Mesenchymal stem cell (in vitro differentiated cells and primary cell): ENCODE measurements around the gene SMIM20.

Experiments
- DNase-seq: peaks from one replicate; pipeline ENCODE4 v3.0.0-alpha.2; 2013
- H2AFZ ChIP-seq: one replicate; pipeline ENCODE4 v1.6.1; 2013; ENCODE audit warnings: low read depth, mild to moderate bottlenecking, control low read depth, inconsistent platforms, low read length, moderate library complexity
- H2AK5ac ChIP-seq: 2 replicates; pipeline ENCODE4 v1.6.1; 2013; ENCODE audit warnings: low read length, moderate library complexity, mild to moderate bottlenecking, inconsistent platforms; ENCODE audit not compliant: severe bottlenecking
- H2BK120ac ChIP-seq: one replicate; pipeline ENCODE4 v1.6.1; 2013; ENCODE audit warnings: low read depth, mild to moderate bottlenecking, inconsistent platforms, low read length, moderate library complexity
- H2BK12ac ChIP-seq, 2 experiments: one replicate each; pipeline ENCODE4 v1.6.1; 2013; ENCODE audit warnings: inconsistent platforms in 2 of 2, low read length in 2 of 2, mild to moderate bottlenecking in 2 of 2, moderate library complexity in 2 of 2, control low read depth in 1 of 2
- H2BK15ac ChIP-seq: one replicate; pipeline ENCODE4 v1.6.1; 2013; ENCODE audit warnings: mild to moderate bottlenecking, low read depth, inconsistent platforms; ENCODE audit not compliant: poor library complexity, severe bottlenecking
- H2BK5ac ChIP-seq: 2 replicates; pipeline ENCODE4 v1.6.1; 2013; ENCODE audit warnings: low read depth, mild to moderate bottlenecking, low read length, control low read depth, inconsistent platforms; ENCODE audit not compliant: poor library complexity, severe bottlenecking
- H3K14ac ChIP-seq, 2 experiments: one replicate each; pipeline ENCODE4 v1.6.1; 2013; ENCODE audit warnings: inconsistent platforms in 2 of 2, low read length in 2 of 2, control low read depth in 1 of 2, mild to moderate bottlenecking in 1 of 2, moderate library complexity in 1 of 2
- H3K18ac ChIP-seq, 2 experiments: one replicate each; pipeline ENCODE4 v1.6.1; 2013; ENCODE audit warnings: inconsistent platforms in 2 of 2, low read length in 2 of 2, control low read depth in 1 of 2, low read depth in 1 of 2, mild to moderate bottlenecking in 1 of 2
- H3K23ac ChIP-seq, 2 experiments: one replicate each; pipeline ENCODE4 v1.6.1; 2013; ENCODE audit warnings: inconsistent platforms in 2 of 2, low read length in 2 of 2, mild to moderate bottlenecking in 2 of 2, moderate library complexity in 2 of 2, control low read depth in 1 of 2
- H3K27ac ChIP-seq: 2 replicates; pipeline ENCODE4 v1.5.1; 2013; ENCODE audit warnings: mild to moderate bottlenecking, moderate library complexity, low read length, control low read depth, inconsistent platforms; ENCODE audit not compliant: poor library complexity, severe bottlenecking
- H3K27me3 ChIP-seq, 2 experiments: 2 replicates each; pipeline versions ENCODE4 v1.6.1 to v1.7.0; 2013; ENCODE audit warnings: low read length in 2 of 2, mild to moderate bottlenecking in 2 of 2, moderate library complexity in 2 of 2, control low read depth in 1 of 2, inconsistent platforms in 1 of 2; ENCODE audit not compliant: control insufficient read depth in 1 of 2, insufficient read depth in 1 of 2
- H3K36me3 ChIP-seq, 2 experiments: 2 replicates each; pipeline versions ENCODE4 v1.6.1 to v1.7.0; 2013; ENCODE audit warnings: low read length in 2 of 2, control low read depth in 1 of 2, inconsistent platforms in 1 of 2, low read depth in 1 of 2, mild to moderate bottlenecking in 1 of 2; ENCODE audit not compliant: insufficient read depth in 2 of 2, control insufficient read depth in 1 of 2
- H3K4ac ChIP-seq, 2 experiments: one replicate each; pipeline ENCODE4 v1.6.1; 2013; ENCODE audit warnings: inconsistent platforms in 2 of 2, low read length in 2 of 2, mild to moderate bottlenecking in 2 of 2, moderate library complexity in 2 of 2, control low read depth in 1 of 2, low read depth in 1 of 2
- H3K4me1 ChIP-seq: 2 replicates; pipeline ENCODE4 v1.6.1; 2013; ENCODE audit warnings: low read depth, low read length, control low read depth; ENCODE audit not compliant: control insufficient read depth, insufficient read depth
- H3K4me2 ChIP-seq: 2 replicates; pipeline ENCODE4 v1.6.1; 2013; ENCODE audit warnings: low read length, mild to moderate bottlenecking, inconsistent platforms; ENCODE audit not compliant: poor library complexity, severe bottlenecking
- H3K4me3 ChIP-seq, 2 experiments: 2 replicates each; pipeline versions ENCODE4 v1.5.1 to v1.7.0; 2013; ENCODE audit warnings: low read length in 2 of 2, mild to moderate bottlenecking in 2 of 2, control low read depth in 1 of 2, low read depth in 1 of 2; ENCODE audit not compliant: insufficient read depth in 1 of 2
- H3K79me1 ChIP-seq: replicated peaks from 2 replicates; pipeline ENCODE4 v1.6.1; 2013; ENCODE audit warnings: mild to moderate bottlenecking, control low read depth, low read length, inconsistent platforms; ENCODE audit not compliant: poor library complexity, severe bottlenecking
- H3K9ac ChIP-seq: 2 replicates; pipeline ENCODE4 v1.7.0; 2013; ENCODE audit warnings: mild to moderate bottlenecking, low read length, moderate library complexity
- H3K9me3 ChIP-seq: 2 replicates; pipeline ENCODE4 v1.7.0; 2013; ENCODE audit warnings: mild to moderate bottlenecking, low read length; ENCODE audit not compliant: control insufficient read depth
- H4K8ac ChIP-seq: one replicate; pipeline ENCODE4 v1.6.1; 2013; ENCODE audit warnings: inconsistent platforms, mild to moderate bottlenecking, low read length, moderate library complexity
- H4K91ac ChIP-seq: one replicate; pipeline ENCODE4 v1.6.1; 2013; ENCODE audit warnings: mild to moderate bottlenecking, low read length, inconsistent platforms
- WGBS: methylation state at CpG from one replicate; pipeline ENCODE4 v1.1.7; 2013; ENCODE audit warnings: mixed read lengths; 5-methylcytosine and 5-hydroxymethylcytosine counted together

Gene SMIM20

DNA sequence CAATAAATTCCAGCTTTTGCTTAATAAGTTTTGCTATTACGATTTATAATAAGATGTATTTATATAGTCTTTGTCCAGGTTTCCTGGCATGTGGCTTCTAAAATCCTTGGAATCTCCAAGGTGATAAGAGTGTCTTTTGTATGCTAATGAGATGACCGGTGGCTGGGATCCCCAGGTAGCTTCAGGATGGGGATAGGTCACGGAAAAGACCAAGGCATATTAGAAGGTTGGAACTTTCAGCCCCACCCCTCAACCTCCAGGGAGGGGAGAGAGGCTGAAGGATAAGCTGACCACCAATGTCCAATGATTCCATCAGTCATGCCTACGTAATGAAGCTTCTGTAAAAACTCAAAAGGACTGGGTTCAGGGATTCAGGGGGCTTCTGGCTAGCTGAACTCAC, 41.7 kb downstream of the SMIM20 start:
- no peak overlapping the region for H2BK120ac ChIP-seq
- H3K14ac ChIP-seq = no peak overlapping the region
- no peak overlapping the region for H4K91ac ChIP-seq
- no peak overlapping the region for H3K27ac ChIP-seq
- no peak overlapping the region for H3K18ac ChIP-seq
- H3K9ac ChIP-seq = no peak overlapping the region
- H2AK5ac ChIP-seq = no peak overlapping the region
- no peak overlapping the region for H3K4me3 ChIP-seq
- H3K36me3 ChIP-seq = no peaks in the 10 kb centered on the region
- no peaks in the 10 kb centered on the region for H3K9me3 ChIP-seq
- no peak for DNase-seq
- H2BK12ac ChIP-seq = no peak overlapping the region
- H3K27me3 ChIP-seq = peaks cover 18 to 32% of the 10 kb centered on the region in 2 experiments
- no peak overlapping the region for H3K23ac ChIP-seq
- H3K4me1 ChIP-seq = peaks cover 2% of the 10 kb centered on the region
- H4K8ac ChIP-seq = no peak overlapping the region
- H2BK15ac ChIP-seq = no peak overlapping the region
- H2AFZ ChIP-seq = no peak overlapping the region
- H3K4ac ChIP-seq = no peak overlapping the region
- H3K79me1 ChIP-seq = no peaks in the 10 kb centered on the region
- H3K4me2 ChIP-seq = no peak overlapping the region
- no peak overlapping the region for H2BK5ac ChIP-seq
- 47% methylated on average over 2 of the region's 4 CpGs for WGBS

DNA sequence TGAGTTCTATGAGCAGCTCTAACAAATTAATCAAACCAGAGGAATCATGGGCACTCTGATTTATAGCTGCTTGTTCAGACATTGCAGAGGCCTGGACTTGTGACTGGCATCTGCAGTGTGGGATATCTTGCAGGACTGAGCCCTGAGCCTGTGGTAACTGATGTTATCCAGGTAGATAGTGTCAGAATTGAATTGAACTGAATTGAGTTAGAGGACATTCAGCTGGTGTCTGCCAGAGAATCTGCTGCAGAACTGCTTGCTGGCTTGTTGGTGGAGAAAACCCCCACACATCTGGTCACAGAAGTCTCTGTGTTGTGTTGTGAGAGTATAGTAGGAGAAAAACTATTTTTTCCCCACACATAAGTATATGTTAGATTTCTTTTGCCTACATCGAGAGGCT, 42.2 kb downstream of the SMIM20 start:
- Histone ChIP-seq H2BK120ac (no peak overlapping the region), H3K14ac (no peak overlapping the region), H3K9ac (no peak overlapping the region), H3K27me3 (peaks cover 18 to 27% of the 10 kb centered on the region in 2 experiments), H3K4me3 (no peak overlapping the region), H3K4me2 (no peak overlapping the region), H2BK15ac (no peak overlapping the region), H3K27ac (no peak overlapping the region), H3K36me3 (no peaks in the 10 kb centered on the region), H2BK12ac (no peak overlapping the region), H3K9me3 (no peaks in the 10 kb centered on the region), H3K79me1 (no peaks in the 10 kb centered on the region), H3K18ac (no peak overlapping the region), H2BK5ac (no peak overlapping the region), H3K4me1 (peaks cover 2% of the 10 kb centered on the region), H3K4ac (no peak overlapping the region), H2AK5ac (no peak overlapping the region), H2AFZ (no peak overlapping the region), H3K23ac (no peak overlapping the region), H4K91ac (no peak overlapping the region), H4K8ac (no peak overlapping the region)
- 100% methylated on average over 1 of the region's 1 CpG for WGBS
- DNase-seq = no peak

DNA sequence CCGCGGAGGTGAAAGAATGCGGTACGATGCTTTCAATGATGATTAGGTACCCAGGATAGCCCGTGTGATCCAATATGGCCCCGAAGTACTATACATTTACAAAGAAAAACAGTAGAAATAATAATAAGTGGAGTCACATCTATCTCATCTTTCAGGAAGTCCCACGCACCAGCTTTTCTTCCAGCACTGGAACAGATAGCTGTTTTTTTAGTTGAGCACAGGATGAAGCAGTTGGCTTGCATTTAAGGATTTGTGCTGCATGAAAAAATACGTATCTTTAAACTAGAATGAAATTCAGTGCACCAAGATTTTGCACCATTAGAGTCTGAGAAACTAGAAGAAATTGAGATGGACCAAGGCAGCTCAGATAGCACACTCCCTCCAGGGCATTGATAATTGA, 44.1 kb downstream of the SMIM20 start:
- Histone ChIP-seq H2AK5ac (no peak overlapping the region), H3K4me2 (no peak overlapping the region), H3K18ac (no peak overlapping the region), H4K8ac (no peak overlapping the region), H2BK15ac (no peak overlapping the region), H3K36me3 (no peaks in the 10 kb centered on the region), H4K91ac (no peak overlapping the region), H3K4me1 (peaks cover 2% of the 10 kb centered on the region), H2AFZ (no peak overlapping the region), H3K4me3 (no peak overlapping the region), H3K27ac (no peak overlapping the region), H3K79me1 (no peaks in the 10 kb centered on the region), H3K9ac (no peak overlapping the region), H3K27me3 (peaks cover 18 to 21% of the 10 kb centered on the region in 2 experiments), H3K4ac (no peak overlapping the region), H3K9me3 (no peaks in the 10 kb centered on the region), H2BK12ac (no peak overlapping the region), H2BK5ac (no peak overlapping the region), H3K14ac (no peak overlapping the region), H3K23ac (no peak overlapping the region), H2BK120ac (no peak overlapping the region)
- 98% methylated on average over 4 of the region's 8 CpGs for WGBS
- DNase-seq = no peak

DNA sequence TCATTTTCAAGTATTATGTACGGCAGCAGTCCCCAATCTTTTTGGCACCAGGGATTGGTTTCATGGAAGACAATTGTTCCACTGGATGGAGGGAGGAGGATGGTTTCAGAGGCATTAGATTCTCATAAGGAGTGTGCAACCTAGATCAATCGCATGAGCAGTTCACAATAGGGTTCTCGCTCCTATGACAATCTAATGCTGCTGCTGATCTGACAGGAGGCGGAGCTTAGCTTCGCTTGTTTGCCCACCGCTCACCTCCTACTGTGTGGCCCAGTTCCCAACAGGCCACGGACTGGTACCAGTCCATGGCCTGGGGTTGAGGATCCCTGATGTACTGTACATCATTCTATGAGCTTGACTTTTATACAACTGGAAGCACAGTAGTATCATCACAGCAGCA, 48.4 kb downstream of the SMIM20 start:
- WGBS = 96% methylated on average over 7 of the region's 7 CpGs
- Histone ChIP-seq H3K9me3 (no peaks in the 10 kb centered on the region), H3K14ac (no peak overlapping the region), H3K79me1 (no peaks in the 10 kb centered on the region), H3K4me3 (no peak overlapping the region), H3K4ac (no peak overlapping the region), H3K27ac (no peak overlapping the region), H2BK120ac (no peak overlapping the region), H3K18ac (no peak overlapping the region), H3K27me3 (peaks cover 0 to 5% of the 10 kb centered on the region in 2 experiments), H3K4me2 (no peak overlapping the region), H2BK5ac (no peak overlapping the region), H2BK12ac (no peak overlapping the region), H2AFZ (no peak overlapping the region), H3K36me3 (no peaks in the 10 kb centered on the region), H3K23ac (no peak overlapping the region), H2BK15ac (no peak overlapping the region), H3K9ac (no peak overlapping the region), H3K4me1 (no peaks in the 10 kb centered on the region), H4K8ac (no peak overlapping the region), H4K91ac (no peak overlapping the region), H2AK5ac (no peak overlapping the region)
- no peak for DNase-seq
